Stimulated activated effector memory CD8-positive, alpha-beta T cell treated with anti-CD3 and anti-CD28 coated beads, Interleukin-12 subunit alpha, Interleukin-12 subunit beta, amount 100 ng/mL, for 72 hours (primary cell): ENCODE measurements around the gene ANGPTL8.

ENCODE experiments used
- ATAC-seq: fragments of 150-1000 bp; cut with Tn5 transposase; 2 replicates; pipeline ENCODE4 v1.10.0; 2021
- DNase-seq, 2 donors: peaks; one replicate each; pipeline ENCODE4 v3.0.0; 2021 to 2022; ENCODE audit warnings: low spot score in 2 of 2
- H3K27ac Mint-ChIP-seq: one replicate; pipeline ENCODE4 v1.8.0; 2022; ENCODE audit warnings: mild to moderate bottlenecking, mixed read lengths
- H3K36me3 Mint-ChIP-seq: one replicate; pipeline ENCODE4 v1.8.0; 2022; ENCODE audit warnings: mild to moderate bottlenecking, mixed read lengths
- H3K4me1 Mint-ChIP-seq: one replicate; pipeline ENCODE4 v1.8.0; 2022; ENCODE audit warnings: mixed read lengths
- H3K4me3 Mint-ChIP-seq: one replicate; pipeline ENCODE4 v1.8.0; 2022; ENCODE audit warnings: mild to moderate bottlenecking, mixed read lengths
- H3K9me3 Mint-ChIP-seq: one replicate; pipeline ENCODE4 v1.8.0; 2022; ENCODE audit warnings: mixed read lengths

ANGPTL8 gene

DNA sequence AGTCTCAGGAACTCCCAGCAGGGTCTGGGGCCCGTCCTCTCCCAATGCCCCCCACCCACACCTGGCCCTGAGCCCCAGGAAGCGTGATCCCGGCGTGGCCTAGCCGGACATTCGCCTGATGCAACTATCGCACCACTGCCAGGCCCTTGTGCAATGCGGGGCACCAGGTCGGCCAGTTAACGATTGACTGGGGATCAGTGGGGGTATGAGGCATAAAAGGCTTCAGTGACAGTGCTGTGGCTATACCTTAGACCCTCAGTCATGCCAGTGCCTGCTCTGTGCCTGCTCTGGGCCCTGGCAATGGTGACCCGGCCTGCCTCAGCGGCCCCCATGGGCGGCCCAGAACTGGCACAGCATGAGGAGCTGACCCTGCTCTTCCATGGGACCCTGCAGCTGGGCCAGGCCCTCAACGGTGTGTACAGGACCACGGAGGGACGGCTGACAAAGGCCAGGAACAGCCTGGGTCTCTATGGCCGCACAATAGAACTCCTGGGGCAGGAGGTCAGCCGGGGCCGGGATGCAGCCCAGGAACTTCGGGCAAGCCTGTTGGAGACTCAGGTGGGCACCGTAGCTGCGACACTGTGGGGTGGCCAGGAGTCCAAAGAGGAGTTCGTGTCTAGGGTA, at the start of gene ANGPTL8:
TSS of gene ANGPTL8 (plus strand) at position 243 of the 624 bp plus-strand sequence. CDS start at position 262, 19 bp downstream.
- H3K4me1 Mint-ChIP-seq, result peaks cover 8% of the 10 kb centered on the region
- H3K27ac Mint-ChIP-seq, result no peak within 1 kb of the TSS
- ATAC-seq, result no peak
- peaks cover 9% of the 10 kb centered on the region for H3K9me3 Mint-ChIP-seq
- no peak for DNase-seq
- H3K4me3 Mint-ChIP-seq, result no peak within 1 kb of the TSS
- no peaks in the 10 kb centered on the region for H3K36me3 Mint-ChIP-seq

- Mint-ChIP-seq H3K4me3 (no peak overlapping the region), H3K9me3 (no peaks in the 10 kb centered on the region), H3K27ac (no peak overlapping the region), H3K36me3 (no peaks in the 10 kb centered on the region), H3K4me1 (no peaks in the 10 kb centered on the region)
- DNase-seq (no peak), ATAC-seq (no peak)
Observed at GRCh38 chr19:11190501-11190900, 48.9 kb upstream of the ANGPTL8 start.

GRCh38 chr19:11191273-11191755, 48.1 kb upstream of the ANGPTL8 start:
- H3K4me1 Mint-ChIP-seq, result peaks cover under 1% of the 10 kb centered on the region
- H3K4me3 Mint-ChIP-seq, result no peak overlapping the region
- H3K9me3 Mint-ChIP-seq, result no peaks in the 10 kb centered on the region
- H3K36me3 Mint-ChIP-seq, result no peaks in the 10 kb centered on the region
- DNase-seq, result no peak
- peak; percentile 45 for ATAC-seq
- H3K27ac Mint-ChIP-seq, result no peak overlapping the region

DNA sequence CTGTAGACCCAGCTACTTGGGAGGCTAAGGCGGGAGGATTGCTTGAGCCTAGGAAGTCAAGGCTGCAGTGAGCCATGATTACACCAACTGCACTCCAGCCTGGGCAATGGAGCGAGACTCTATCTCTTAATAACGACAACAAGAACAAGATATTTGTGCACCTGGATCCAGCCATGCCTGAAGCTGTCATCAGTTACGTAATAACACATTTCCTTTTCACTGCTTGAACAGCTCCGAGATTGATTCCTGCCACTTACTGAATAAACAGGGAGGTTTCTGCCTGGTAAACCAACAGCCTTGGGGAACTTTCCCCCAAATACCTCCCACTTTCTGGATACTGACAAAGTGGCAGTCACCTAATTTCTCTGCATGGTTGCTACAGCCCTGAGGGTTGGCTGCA, 47.5 kb upstream of the ANGPTL8 start:
- H3K36me3 Mint-ChIP-seq, result no peaks in the 10 kb centered on the region
- peaks cover 6% of the 10 kb centered on the region for H3K4me1 Mint-ChIP-seq
- no peaks in the 10 kb centered on the region for H3K9me3 Mint-ChIP-seq
- no peak for ATAC-seq
- H3K27ac Mint-ChIP-seq, result no peak overlapping the region
- no peak for DNase-seq
- H3K4me3 Mint-ChIP-seq, result no peak overlapping the region

DNA sequence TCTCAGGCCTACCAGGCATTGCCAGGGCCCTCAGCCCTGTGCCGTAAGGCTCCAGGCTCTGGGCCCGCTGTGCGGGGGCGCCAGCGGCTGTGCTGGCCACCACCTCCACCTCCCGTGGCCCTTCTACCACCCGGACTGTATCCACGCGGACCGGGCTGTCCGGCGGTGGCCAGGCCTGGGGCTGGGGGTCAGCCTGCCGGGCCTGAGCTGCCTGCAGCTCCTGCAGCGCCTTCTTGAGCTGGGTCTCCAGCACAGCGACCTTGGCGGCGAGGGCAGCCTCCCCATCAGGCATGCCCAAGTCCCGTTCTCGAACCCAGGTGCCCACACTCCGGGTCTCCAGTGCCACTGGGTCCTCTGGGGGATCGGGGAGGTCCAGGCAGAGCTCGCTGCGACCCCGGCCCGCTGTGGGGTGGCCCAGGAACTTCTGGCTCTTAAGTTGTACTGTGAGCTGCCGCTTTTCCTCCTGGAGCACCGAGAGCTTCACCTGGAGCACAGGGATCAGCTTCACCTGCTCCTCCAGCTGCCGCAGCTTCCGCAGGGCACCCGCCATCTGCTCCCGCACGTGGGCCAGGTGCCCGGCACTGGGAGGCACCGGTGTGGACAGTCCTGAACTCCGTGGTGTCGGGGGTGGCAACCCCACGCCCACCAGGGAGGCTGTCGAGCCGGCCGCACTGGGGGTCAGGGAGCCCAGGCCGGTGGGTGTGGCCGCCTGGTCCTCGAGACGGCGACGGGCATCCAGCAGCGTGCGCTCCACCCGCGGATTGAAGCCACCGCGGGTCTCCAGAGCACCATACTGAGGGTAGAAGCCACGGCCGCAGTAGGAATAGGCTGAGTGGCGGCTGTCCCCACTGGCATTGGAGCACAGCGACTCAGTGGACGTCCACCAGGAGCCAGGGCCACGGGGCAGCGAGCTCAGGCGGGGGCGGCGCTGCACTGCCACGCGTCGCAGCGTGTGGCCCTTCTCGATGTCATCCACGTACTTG, 46.2 kb upstream of the ANGPTL8 start:
- Mint-ChIP-seq H3K9me3 (no peaks in the 10 kb centered on the region), H3K36me3 (no peaks in the 10 kb centered on the region), H3K27ac (no peak overlapping the region), H3K4me3 (no peak overlapping the region), H3K4me1 (peaks cover 6% of the 10 kb centered on the region)
- ATAC-seq (no peak), DNase-seq (no peak)

GRCh38 chr19:11194173-11194572, 45.2 kb upstream of the ANGPTL8 start:
- Mint-ChIP-seq H3K4me3 (no peak overlapping the region), H3K4me1 (peaks cover 6% of the 10 kb centered on the region), H3K36me3 (no peaks in the 10 kb centered on the region), H3K9me3 (no peaks in the 10 kb centered on the region), H3K27ac (no peak overlapping the region)
- DNase-seq (no peak), ATAC-seq (no peak)

GRCh38 chr19:11194656-11195558, 44.5 kb upstream of the ANGPTL8 start:
- Mint-ChIP-seq H3K27ac (no peak overlapping the region), H3K36me3 (no peaks in the 10 kb centered on the region), H3K9me3 (no peaks in the 10 kb centered on the region), H3K4me1 (peaks cover 6% of the 10 kb centered on the region), H3K4me3 (peak overlapping the region; percentile 68)
- DNase-seq (no peak), ATAC-seq (no peak)

- Mint-ChIP-seq H3K4me1 (peaks cover 6% of the 10 kb centered on the region), H3K36me3 (no peaks in the 10 kb centered on the region), H3K9me3 (no peaks in the 10 kb centered on the region), H3K27ac (no peak overlapping the region), H3K4me3 (peak overlapping the region; percentile 68)
- ATAC-seq, result no peak
- no peak for DNase-seq
Observed at GRCh38 chr19:11195681-11196080, 43.7 kb upstream of the ANGPTL8 start.

- peaks cover 6% of the 10 kb centered on the region for H3K4me1 Mint-ChIP-seq
- no peak for ATAC-seq
- peak overlapping the region; percentile 68 for H3K4me3 Mint-ChIP-seq
- H3K9me3 Mint-ChIP-seq, result no peaks in the 10 kb centered on the region
- H3K27ac Mint-ChIP-seq, result no peak overlapping the region
- no peaks in the 10 kb centered on the region for H3K36me3 Mint-ChIP-seq
- no peak for DNase-seq
Observed at GRCh38 chr19:11196406-11197287, 42.8 kb upstream of the ANGPTL8 start.

- H3K4me1 Mint-ChIP-seq, result peaks cover 6% of the 10 kb centered on the region
- peak; percentile 88 for ATAC-seq
- no peak within 1 kb of the TSS for H3K27ac Mint-ChIP-seq
- H3K4me3 Mint-ChIP-seq, result peak within 1 kb of the TSS; percentile 68
- H3K9me3 Mint-ChIP-seq, result no peaks in the 10 kb centered on the region
- H3K36me3 Mint-ChIP-seq, result no peaks in the 10 kb centered on the region
- peak; percentile 88 to 91 for DNase-seq
Observed at GRCh38 chr19:11197291-11198174, 41.9 kb upstream of the ANGPTL8 start, which contains the start of gene KANK2. Gene KANK2 (minus strand): TSS chr19:11197545. CDS start chr19:11194511, 3,034 bp downstream.

DNA sequence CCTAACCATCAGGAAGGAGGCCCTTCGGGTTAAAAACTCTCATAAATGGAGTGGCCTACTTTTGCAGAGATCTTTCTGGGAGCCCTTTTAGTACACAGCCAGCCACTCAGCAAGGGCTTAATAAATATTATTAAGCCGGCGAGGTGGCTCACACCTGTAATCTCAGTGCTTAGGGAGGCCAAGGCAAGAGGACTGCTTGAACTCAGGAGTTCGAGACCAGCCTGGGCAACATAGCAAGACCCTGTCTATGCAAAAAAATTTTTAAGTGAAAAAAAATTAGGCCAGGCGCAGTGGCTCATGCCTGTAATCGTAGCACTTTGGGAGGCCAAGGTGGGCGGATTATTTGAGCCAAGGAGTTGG, 41.3 kb upstream of the ANGPTL8 start:
- peaks cover 6% of the 10 kb centered on the region for H3K4me1 Mint-ChIP-seq
- peak overlapping the region; percentile 68 for H3K4me3 Mint-ChIP-seq
- H3K9me3 Mint-ChIP-seq, result no peaks in the 10 kb centered on the region
- ATAC-seq (no peak), DNase-seq (no peak)
- H3K27ac Mint-ChIP-seq, result no peak overlapping the region
- no peaks in the 10 kb centered on the region for H3K36me3 Mint-ChIP-seq

DNA sequence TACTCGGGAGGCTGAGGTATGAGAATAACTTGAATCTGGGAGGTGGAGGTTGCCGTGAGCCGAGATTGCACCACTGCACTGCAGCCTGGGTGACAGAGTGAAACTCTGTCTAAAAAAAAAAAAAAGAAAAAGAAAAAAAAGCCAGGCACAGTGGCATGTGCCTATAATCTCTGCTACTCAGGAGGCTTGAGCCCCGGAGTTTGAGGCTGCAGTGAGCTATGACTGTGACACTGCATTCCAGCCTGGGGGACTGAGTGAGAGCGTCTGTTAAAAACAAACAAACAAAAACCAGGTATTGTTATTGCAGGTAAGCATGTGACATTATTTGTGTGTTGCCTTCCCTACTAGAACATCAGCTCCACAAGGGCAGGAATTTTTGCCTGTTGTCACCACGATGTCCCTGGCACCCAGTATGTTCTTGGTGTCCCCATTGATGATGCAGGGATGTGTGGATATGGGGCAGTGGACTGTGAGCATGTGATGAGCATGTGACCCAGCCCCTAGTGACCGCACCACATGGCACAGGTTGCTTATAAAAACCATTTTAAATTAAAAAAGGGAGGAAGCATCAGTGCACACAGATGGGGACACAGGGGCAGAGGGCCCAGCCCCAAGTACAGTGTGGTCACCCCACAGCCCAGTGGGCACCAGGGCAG, 40.5 kb upstream of the ANGPTL8 start:
- Mint-ChIP-seq H3K9me3 (no peaks in the 10 kb centered on the region), H3K36me3 (no peaks in the 10 kb centered on the region), H3K27ac (no peak overlapping the region), H3K4me1 (peaks cover 12% of the 10 kb centered on the region), H3K4me3 (no peak overlapping the region)
- ATAC-seq (no peak), DNase-seq (no peak)

DNA sequence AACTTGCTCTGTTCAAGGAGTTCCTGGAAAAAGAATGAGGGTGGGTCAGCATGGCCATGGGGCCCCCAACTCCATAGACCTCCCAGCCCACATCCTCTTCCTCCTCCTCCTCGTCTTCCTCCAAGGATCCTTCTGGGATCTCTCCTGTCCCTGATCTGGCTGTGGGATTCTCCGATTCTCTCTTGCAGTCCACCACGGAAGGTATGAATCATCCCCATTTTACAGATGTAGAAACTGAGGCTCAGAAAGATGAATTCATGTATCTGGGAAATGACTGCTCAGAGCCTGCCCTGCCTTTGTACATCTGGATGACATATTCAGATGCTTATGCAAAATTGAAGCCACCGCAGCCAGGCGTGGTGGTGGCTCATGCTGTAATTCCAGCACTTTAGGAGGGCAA, 39.9 kb upstream of the ANGPTL8 start:
- DNase-seq (no peak), ATAC-seq (no peak)
- no peaks in the 10 kb centered on the region for H3K9me3 Mint-ChIP-seq
- no peak overlapping the region for H3K27ac Mint-ChIP-seq
- H3K4me1 Mint-ChIP-seq, result peaks cover 12% of the 10 kb centered on the region
- H3K4me3 Mint-ChIP-seq, result no peak overlapping the region
- H3K36me3 Mint-ChIP-seq, result no peaks in the 10 kb centered on the region
